ENCODE measurements around the gene FABP7. TPM values are rescaled to one million over a fixed set of nuclear protein-coding genes. Genes with fewer than 3 reads are reported as not detected.

Gene FABP7
- total and polyA plus RNA-seq, 2 of the 13 experiments (the other 11 are each of a cell fraction or from before 2014, with no cell fraction given): not detected

- TF ChIP-seq PAX8 (CRISPR knock-in tag; IDR thresholded peaks at IDR 0.05; ENCODE audit: borderline replicate concordance): no peak
- peak; percentile 99 for TF ChIP-seq TBX2 (CRISPR knock-in tag; IDR thresholded peaks at IDR 0.05; ENCODE audit: borderline replicate concordance)
- no peak for TF ChIP-seq ZNF678 (CRISPR knock-in tag; IDR thresholded peaks at IDR 0.05)
- TF ChIP-seq ADNP (CRISPR knock-in tag; IDR thresholded peaks at IDR 0.05): no peak
- TF ChIP-seq HIVEP1 (CRISPR knock-in tag; IDR thresholded peaks at IDR 0.05): no peak
- TF ChIP-seq PLRG1 (conservative IDR thresholded peaks at IDR 0.05): no peak
- TF ChIP-seq U2AF2 (IDR thresholded peaks at IDR 0.05; ENCODE audit: low read depth, low read length): no peak
- no peak for TF ChIP-seq ZBTB21 (CRISPR knock-in tag; IDR thresholded peaks at IDR 0.05)
- no peak for TF ChIP-seq ZBTB38 (CRISPR knock-in tag; IDR thresholded peaks at IDR 0.05)
- TF ChIP-seq ISL2 (CRISPR knock-in tag; IDR thresholded peaks at IDR 0.05): peak; percentile 26; the same call in 1 of the 2 replicates
- no peak for TF ChIP-seq MTA1 (CRISPR knock-in tag; IDR thresholded peaks at IDR 0.05; ENCODE audit: borderline replicate concordance)
- no peak for TF ChIP-seq AKAP8 (CRISPR knock-in tag; IDR thresholded peaks at IDR 0.05)
- TF ChIP-seq ONECUT2 (CRISPR knock-in tag; IDR thresholded peaks at IDR 0.05): peak; percentile 77
- no peak for TF ChIP-seq ZFP62 (CRISPR knock-in tag; IDR thresholded peaks at IDR 0.05)
- peak; percentile 87; the same call in 1 of the 2 replicates for TF ChIP-seq MEF2D (CRISPR knock-in tag; IDR thresholded peaks at IDR 0.05)
- TF ChIP-seq ATF7-NPFF (CRISPR knock-in tag; IDR thresholded peaks at IDR 0.05; ENCODE audit: low read depth): no peak
- no peak for TF ChIP-seq ATF5 (CRISPR knock-in tag; IDR thresholded peaks at IDR 0.05; ENCODE audit: low read depth)
- TF ChIP-seq ZNF564 (CRISPR knock-in tag; IDR thresholded peaks at IDR 0.05): no peak
- no peak for TF ChIP-seq GTF3A (CRISPR knock-in tag; conservative IDR thresholded peaks at IDR 0.05)
- no peak for TF ChIP-seq ZNF737 (CRISPR knock-in tag; IDR thresholded peaks at IDR 0.05; ENCODE audit: borderline replicate concordance)
- TF ChIP-seq ZNF619 (CRISPR knock-in tag; IDR thresholded peaks at IDR 0.05): peak; percentile 70; the same call in 1 of the 2 replicates
- peak; percentile 67; the same call in 1 of the 2 replicates for TF ChIP-seq ZNF747 (CRISPR knock-in tag; IDR thresholded peaks at IDR 0.05; ENCODE audit: borderline replicate concordance)
- TF ChIP-seq ZNF367 (CRISPR knock-in tag; IDR thresholded peaks at IDR 0.05; ENCODE audit: borderline replicate concordance): no peak
- TF ChIP-seq ZNF777 (CRISPR knock-in tag; IDR thresholded peaks at IDR 0.05): no peak
- TF ChIP-seq THAP9 (CRISPR knock-in tag; IDR thresholded peaks at IDR 0.05; ENCODE audit: borderline replicate concordance): no peak
- TF ChIP-seq TFE3 (CRISPR knock-in tag; IDR thresholded peaks at IDR 0.05): peak; percentile 70; the same call in 1 of the 2 replicates
These were observed 18.7 kb downstream of the FABP7 start (continued) for GRCh38 chr6:122798099-122798641.
